ENCODE results near the gene SAP30. TPM values are rescaled to one million over a fixed set of nuclear protein-coding genes. Genes with fewer than 3 reads are reported as not detected.

Gene SAP30
- total RNA-seq, 1 donor from 2014 or later = 19.3 TPM

- DNase-seq (ENCODE audit: low read depth, low spot score) = peak; percentile 46
Measured at GRCh38 chr4:173367285-173367684, 3.5 kb upstream of the SAP30 start.

DNA sequence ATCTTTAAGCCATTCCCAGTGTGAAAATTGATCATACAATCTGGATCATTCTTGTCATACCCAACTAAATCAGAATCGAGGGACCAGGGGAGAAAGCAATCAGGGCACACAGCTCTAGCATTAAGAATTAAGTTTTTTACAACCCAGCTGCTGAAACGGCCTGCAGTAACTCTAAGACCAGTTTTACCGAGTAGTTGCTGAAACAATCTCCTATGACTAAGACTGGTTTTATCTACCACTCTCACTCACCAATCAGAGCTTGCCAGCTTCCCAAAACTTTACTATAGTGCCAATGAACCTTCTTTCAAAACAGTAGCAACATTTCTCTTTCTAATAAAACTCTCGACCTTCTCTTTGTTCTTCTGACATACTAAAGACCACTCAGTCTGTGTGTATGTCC is 2.8 kb upstream of the SAP30 start:
- DNase-seq (ENCODE audit: low read depth, low spot score) = no peak

DNA sequence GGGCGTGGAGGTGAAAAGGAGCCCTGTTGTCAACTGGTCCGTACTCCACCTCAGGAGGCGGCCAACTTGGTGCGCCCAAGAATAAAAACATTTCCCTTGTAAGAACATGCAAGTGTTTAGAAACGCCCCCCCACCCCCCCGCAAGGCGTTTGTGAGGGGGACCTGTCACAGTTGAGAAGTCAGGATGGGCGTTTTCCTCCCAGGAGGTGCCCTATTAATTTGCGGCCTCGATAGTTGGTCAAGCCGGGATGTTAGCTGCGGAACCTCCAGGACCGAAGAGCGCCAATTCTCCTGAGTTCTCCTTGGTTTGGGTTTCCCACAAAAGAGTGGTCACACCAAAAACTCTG is 651 bp upstream of the SAP30 start:
- peak; percentile 2 for DNase-seq (ENCODE audit: low read depth, low spot score)

DNA sequence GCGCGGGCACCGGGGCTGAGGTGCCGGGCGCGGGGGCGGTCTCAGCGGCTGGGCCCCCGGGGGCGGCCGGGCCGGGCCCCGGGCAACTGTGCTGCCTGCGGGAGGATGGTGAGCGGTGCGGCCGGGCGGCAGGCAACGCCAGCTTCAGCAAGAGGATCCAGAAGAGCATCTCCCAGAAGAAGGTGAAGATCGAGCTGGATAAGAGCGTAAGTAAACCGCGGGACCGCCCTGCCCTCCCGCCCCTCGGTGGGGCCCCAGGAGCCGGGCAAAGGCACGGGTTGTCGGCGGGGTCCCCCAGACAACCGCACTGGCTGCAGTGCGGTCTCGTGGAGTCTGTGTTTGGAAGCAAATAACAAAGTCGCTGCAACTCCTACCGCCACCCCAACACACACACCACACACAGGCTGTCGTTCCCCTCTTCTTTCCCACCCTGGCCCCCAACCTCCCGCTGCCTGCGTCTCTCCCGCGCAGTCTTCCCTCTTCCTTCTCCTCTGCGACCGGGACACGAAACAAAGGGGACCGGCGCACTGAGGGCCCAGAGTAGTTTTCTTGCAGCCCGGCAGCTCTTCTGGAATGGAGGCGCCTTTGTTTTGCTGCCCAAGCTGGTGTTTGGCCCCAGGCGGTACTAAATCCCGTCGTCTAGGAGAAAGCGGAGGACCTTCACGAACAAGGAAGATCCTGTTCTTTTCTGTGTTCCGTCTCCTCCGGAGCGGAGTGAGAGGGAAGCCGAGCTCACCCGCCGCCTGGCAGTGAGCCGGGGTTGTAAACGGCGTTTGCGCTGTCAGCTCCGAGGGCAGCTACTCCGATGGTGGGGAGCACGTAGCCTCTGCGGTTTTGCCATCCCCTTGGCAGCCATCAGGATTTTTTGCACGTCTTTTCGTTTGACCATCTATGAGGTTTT is 788 bp downstream of the SAP30 start:
- peak; percentile 40 for DNase-seq (ENCODE audit: low read depth, low spot score)

DNA sequence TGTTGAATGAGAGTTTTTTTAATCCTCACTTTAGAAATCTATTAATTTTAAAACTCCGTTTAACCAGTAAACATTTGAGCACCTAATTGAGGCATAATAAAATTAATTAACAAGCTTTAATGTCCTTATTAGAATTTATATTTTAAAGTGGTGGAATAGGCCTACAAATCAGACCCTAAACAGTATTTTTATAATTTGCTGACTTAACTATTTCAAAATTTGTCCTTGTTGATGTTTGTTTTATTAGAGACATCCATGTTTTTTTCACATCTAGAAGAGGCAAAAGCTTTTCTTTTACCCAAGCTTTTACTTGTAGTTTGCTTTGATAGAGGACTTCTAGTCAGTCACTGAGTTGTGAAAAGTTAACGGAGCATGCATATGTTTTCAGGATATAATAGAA is 3.8 kb downstream of the SAP30 start:
- DNase-seq (ENCODE audit: low read depth, low spot score) = no peak

- DNase-seq (ENCODE audit: low read depth, low spot score) = no peak
Measured at GRCh38 chr4:173379929-173380328, 9.2 kb downstream of the SAP30 start.

GRCh38 chr4:173380987-173381386 is 10.2 kb downstream of the SAP30 start:
- DNase-seq (ENCODE audit: low read depth, low spot score) = no peak

- no peak for DNase-seq (ENCODE audit: low read depth, low spot score)
Measured at GRCh38 chr4:173381610-173382009, 10.9 kb downstream of the SAP30 start.

DNA sequence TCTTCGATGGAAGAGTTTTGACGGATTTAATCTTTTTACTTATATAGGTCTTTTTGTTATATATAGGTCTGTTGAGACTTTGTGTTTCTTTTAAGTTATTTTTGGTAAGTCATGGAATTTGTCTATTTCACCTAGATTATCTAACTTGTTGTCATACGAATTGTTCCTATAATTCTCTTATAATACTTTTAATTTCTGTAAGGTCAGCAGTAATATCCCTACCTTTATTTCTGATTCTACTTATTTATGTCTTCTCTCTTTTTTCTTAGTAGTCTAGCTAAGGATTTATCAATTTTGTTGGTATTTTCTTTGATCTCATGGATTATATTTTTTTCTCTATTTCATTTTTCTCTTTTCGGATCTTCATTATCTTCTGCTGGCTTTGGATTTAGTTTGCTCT is 11.6 kb downstream of the SAP30 start:
- DNase-seq (ENCODE audit: low read depth, low spot score) = no peak

DNA sequence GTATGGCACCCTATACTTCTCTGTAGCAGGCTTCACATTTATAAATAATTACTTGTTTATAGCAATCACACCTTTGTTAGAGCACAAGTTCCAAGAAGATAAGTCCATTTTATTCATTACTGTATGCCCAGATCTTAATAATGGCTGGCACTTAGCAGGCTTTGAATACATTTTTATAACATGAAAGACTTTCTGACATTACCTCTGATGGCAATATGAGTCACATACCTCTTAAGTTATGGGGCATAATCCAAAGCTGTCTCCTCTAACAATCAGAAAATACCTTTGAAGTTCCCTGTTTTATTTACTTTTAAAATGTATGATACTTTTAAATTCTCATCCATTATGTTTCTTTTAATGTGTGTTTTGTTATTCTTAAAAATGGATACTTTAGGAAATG is 16.0 kb downstream of the SAP30 start:
- no peak for DNase-seq (ENCODE audit: low read depth, low spot score)

- no peak for DNase-seq (ENCODE audit: low read depth, low spot score)
Measured at GRCh38 chr4:173391701-173392100, 20.9 kb downstream of the SAP30 start.

GRCh38 chr4:173397604-173398003 is 26.9 kb downstream of the SAP30 start:
- no peak for DNase-seq (ENCODE audit: low read depth, low spot score)

- DNase-seq (ENCODE audit: low read depth, low spot score) = no peak
Measured at GRCh38 chr4:173398220-173398619, 27.5 kb downstream of the SAP30 start.

GRCh38 chr4:173398779-173399415 is 28.1 kb downstream of the SAP30 start, which contains the start of gene SCRG1:
TSS of gene SCRG1 (minus strand) at chr4:173399116. CDS start at chr4:173391414, 7,702 bp downstream.
- DNase-seq (ENCODE audit: low read depth, low spot score) = no peak

DNA sequence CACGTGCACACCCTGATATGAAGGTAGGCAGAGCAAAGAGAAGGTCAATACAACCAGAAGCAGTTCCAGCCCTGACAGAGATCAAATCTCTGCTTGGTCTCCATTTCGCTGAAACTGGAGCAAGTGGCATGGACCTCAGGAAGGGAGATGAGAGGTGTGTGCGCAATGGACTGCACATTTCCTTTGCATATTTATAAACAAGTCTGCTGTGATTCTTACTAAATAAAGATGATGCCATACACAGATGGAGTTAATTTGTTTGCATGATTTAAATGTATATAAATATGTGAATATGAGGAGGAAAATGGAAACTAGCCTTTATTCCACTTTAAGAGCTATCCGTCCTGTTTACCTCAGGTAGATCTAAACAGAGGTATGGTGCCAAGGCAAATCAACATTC is 30.3 kb downstream of the SAP30 start:
- DNase-seq (ENCODE audit: low read depth, low spot score) = no peak

DNA sequence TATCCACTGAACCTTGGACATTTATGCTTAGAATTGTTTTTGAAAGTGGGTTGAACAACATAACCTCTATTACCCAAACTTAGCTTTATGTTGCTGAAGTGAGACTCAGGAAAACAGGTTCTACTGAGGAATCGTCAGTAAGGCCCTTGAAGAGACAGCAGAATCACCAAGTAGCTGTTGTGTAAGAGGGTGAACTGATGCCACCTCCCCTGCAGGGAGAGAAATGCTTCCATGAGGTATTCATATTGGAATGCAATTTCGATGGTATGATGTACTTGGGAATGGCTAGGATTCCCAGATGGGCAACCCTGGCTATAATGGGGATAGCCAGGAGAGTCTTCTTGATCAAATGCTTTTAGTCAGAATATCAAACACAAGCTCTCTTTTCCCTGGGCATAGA is 32.3 kb downstream of the SAP30 start:
- DNase-seq (ENCODE audit: low read depth, low spot score) = no peak

GRCh38 chr4:173404296-173404865 is 33.6 kb downstream of the SAP30 start:
- DNase-seq (ENCODE audit: low read depth, low spot score) = no peak

GRCh38 chr4:173405840-173406606 is 35.3 kb downstream of the SAP30 start:
- no peak for DNase-seq (ENCODE audit: low read depth, low spot score)

GRCh38 chr4:173410079-173410478 is 39.3 kb downstream of the SAP30 start:
- DNase-seq (ENCODE audit: low read depth, low spot score) = no peak

DNA sequence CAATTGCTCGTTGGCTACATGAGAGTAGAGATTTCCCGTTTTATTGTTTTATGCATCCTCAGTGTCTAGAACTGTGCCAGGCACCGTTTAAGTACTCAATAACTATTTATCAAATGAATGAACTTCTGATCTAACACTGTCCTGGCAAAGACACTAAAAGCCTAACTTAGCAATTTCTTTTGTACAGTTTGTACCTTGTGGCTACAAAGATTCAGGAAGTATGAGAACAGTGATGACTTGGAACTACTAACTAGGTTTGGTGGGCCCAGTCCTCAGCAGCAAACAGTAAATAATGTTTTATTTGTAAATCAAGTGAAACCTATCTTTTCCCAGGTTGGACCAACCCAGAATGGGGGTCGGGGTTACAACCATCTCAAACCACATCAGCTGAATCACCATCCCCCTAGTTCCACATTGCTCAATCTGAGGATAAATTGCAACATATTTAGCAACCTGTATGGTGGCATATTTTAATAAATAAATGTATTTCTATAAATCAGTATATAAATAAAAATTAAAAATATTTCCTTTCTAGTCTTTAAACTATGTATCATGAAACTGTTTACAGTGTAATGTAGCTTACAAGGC is 40.4 kb downstream of the SAP30 start:
- no peak for DNase-seq (ENCODE audit: low read depth, low spot score)

- peak; percentile 46 for DNase-seq (ENCODE audit: low read depth, low spot score)
Measured at GRCh38 chr4:173413036-173413435, 42.3 kb downstream of the SAP30 start.

Measured in pulmonary artery endothelial cell (primary cell).